ENCODE measurements around the gene RBM20. TPM values are rescaled to one million over a fixed set of nuclear protein-coding genes. Genes with fewer than 3 reads are reported as not detected.
A peak's percentile ranks its signal among the peaks of the same experiment; 100 is the strongest.
"Not testable (repeated sequence)": the region's sequence is repeated elsewhere in the genome, so short reads cannot be mapped to it uniquely, and the experiment has no call there.

Gene RBM20
- total RNA-seq, 6 experiments from 2014 or later: 0.04 to 0.29 (median 0.06) TPM

DNA sequence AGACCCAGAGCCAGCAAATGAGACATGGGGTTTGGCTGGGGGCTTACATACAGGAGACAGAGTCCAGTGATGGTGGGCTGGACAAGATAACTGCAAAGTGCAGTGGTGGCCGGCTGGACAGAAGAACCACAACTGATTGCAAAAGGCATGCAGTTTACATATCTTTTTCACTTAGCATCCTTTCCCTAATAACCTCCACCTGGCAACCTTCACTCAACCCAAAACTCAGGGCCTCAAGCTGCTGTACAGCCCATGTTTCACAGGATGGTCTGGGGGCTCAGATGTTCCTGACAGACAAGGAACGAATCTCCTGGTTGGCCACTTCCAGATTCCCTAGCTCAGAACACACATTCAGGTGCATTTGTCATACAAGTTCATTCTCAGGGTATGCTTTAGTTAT lies 219.8 kb downstream of the RBM20 start:
- H3K36me3 ChIP-seq: no peaks in the 10 kb centered on the region
- H3K4me1 ChIP-seq: peaks cover 0 to 40% (median 11%) of the 10 kb centered on the region in 4 donors
- H3K4me3 ChIP-seq: no peak overlapping the region
- no peak for TF ChIP-seq CTCF (IDR thresholded peaks at IDR 0.05)
- TF ChIP-seq POLR2A (IDR thresholded peaks at IDR 0.05): no peak
- no peak for DNase-seq
- peak overlapping the region in 2 of 3 donors; percentile 27 to 63 for H3K27ac ChIP-seq
- no peaks in the 10 kb centered on the region for H3K9me3 ChIP-seq
- WGBS (ENCODE audit: insufficient coverage, low coverage, low lambda C conversion rate, missing lambda C conversion rate): 92% methylated on average over 1 of the region's 2 CpGs
- no peaks in the 10 kb centered on the region for H3K27me3 ChIP-seq
- ATAC-seq: no peak
- intact Hi-C loops (cut with DNase I): no loop called here

- intact Hi-C loops (cut with DNase I): no loop called here
These were observed 220.6 kb downstream of the RBM20 start for GRCh38 chr10:110864662-110865140.

DNA sequence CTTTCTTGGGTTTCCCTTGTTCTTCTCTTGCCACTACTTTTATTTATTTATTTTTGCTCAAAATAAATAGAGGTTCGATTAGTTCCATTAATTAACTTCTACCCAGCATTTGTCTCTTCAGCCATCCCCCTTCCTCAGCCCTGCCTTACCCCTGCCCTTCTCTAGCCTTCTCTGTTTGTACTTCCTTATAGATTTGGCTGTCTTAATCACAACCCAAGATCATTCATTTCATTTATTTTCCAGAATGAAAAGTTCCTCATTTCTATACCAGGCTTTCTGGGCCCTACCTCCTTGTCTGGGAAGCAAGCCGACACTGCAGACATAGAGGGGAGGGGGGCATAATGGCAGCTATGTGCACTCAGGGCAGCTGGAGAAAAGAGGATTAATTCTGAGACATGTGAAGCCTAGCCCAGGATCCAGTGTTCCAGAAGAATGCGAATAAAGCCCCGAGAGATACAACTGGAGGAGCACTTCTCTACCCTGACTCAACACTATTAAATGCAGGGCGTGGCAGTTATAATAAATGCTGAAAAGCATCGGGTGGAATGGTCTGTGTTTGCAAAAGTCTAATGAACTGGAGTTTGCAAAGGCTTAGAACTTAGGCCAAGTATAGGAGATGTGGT lies 221.2 kb downstream of the RBM20 start:
- H3K4me3 ChIP-seq: no peak overlapping the region
- H3K27ac ChIP-seq: peak overlapping the region; percentile 63 to 77 (median 73)
- TF ChIP-seq POLR2A (IDR thresholded peaks at IDR 0.05): no peak
- H3K36me3 ChIP-seq: no peaks in the 10 kb centered on the region
- ATAC-seq (peak; percentile 6 to 32 (median 8)), DNase-seq (no peak)
- H3K9me3 ChIP-seq: no peaks in the 10 kb centered on the region
- intact Hi-C loops (cut with DNase I): no loop called here
- no peaks in the 10 kb centered on the region for H3K27me3 ChIP-seq
- WGBS (ENCODE audit: insufficient coverage, low coverage, low lambda C conversion rate, missing lambda C conversion rate): 54% methylated on average over 6 of the region's 6 CpGs
- peaks cover 0 to 27% (median 2%) of the 10 kb centered on the region in 4 donors for H3K4me1 ChIP-seq

More at GRCh38 chr10:110864662-110865140, 220.6 kb downstream of the RBM20 start:
- peak overlapping the region; percentile 63 to 77 (median 73) for H3K27ac ChIP-seq
- ATAC-seq (peak; percentile 55 to 71 (median 58)), DNase-seq (no peak)
- TF ChIP-seq CTCF (IDR thresholded peaks at IDR 0.05): no peak
- no peak for TF ChIP-seq POLR2A (IDR thresholded peaks at IDR 0.05)
- WGBS (ENCODE audit: insufficient coverage, low coverage, low lambda C conversion rate, missing lambda C conversion rate): 33% methylated on average over 6 of the region's 6 CpGs
- no peaks in the 10 kb centered on the region for H3K27me3 ChIP-seq
- peaks cover 0 to 33% (median 4%) of the 10 kb centered on the region in 4 donors for H3K4me1 ChIP-seq
- H3K9me3 ChIP-seq: no peaks in the 10 kb centered on the region
- no peak overlapping the region for H3K4me3 ChIP-seq
- no peaks in the 10 kb centered on the region for H3K36me3 ChIP-seq

- intact Hi-C loops (cut with DNase I): no loop called here
- no peak for DNase-seq
- no peak for ATAC-seq
- no peaks in the 10 kb centered on the region for H3K9me3 ChIP-seq
- H3K27me3 ChIP-seq: no peaks in the 10 kb centered on the region
- H3K4me1 ChIP-seq: peaks cover 0 to 22% (median 2%) of the 10 kb centered on the region in 4 donors
- H3K27ac ChIP-seq: peak overlapping the region in 1 of 3 donors; percentile 18
- TF ChIP-seq CTCF (IDR thresholded peaks at IDR 0.05) (no peak), POLR2A (IDR thresholded peaks at IDR 0.05) (no peak)
- WGBS (ENCODE audit: insufficient coverage, low coverage, low lambda C conversion rate, missing lambda C conversion rate): 48% methylated on average over 4 of the region's 4 CpGs
- no peaks in the 10 kb centered on the region for H3K36me3 ChIP-seq
- no peak overlapping the region for H3K4me3 ChIP-seq
These were observed 221.8 kb downstream of the RBM20 start for GRCh38 chr10:110865809-110866482.

GRCh38 chr10:110867011-110867806 lies 223.1 kb downstream of the RBM20 start:
- intact Hi-C loops (cut with DNase I); DNase-seq; H3K36me3 ChIP-seq; ATAC-seq; H3K9me3 ChIP-seq; H3K27me3 ChIP-seq; H3K4me3 ChIP-seq: not testable (repeated sequence)
- peaks cover 0 to 23% (median 2%) of the 10 kb centered on the region in 4 donors for H3K4me1 ChIP-seq
- peak overlapping the region in 2 of 3 donors; percentile 25 to 34 for H3K27ac ChIP-seq
- WGBS (ENCODE audit: insufficient coverage, low coverage, low lambda C conversion rate, missing lambda C conversion rate): 68% methylated on average over 8 of the region's 8 CpGs
